ENCODE results near the gene STON1.

- TF ChIP-seq CTCF (conservative IDR thresholded peaks at IDR 0.05 in 1 of 2, IDR thresholded peaks at IDR 0.05 in 1 of 2; ENCODE audit: extremely low read depth in 1 of 2, insufficient read depth in 1 of 2, low read depth in 1 of 2, low read length in 2 of 2) = no peak
- TF ChIP-seq EZH2 (IDR thresholded peaks at IDR 0.05; ENCODE audit: borderline replicate concordance, low read length) = no peak
Observed at GRCh38 chr2:48568547-48568946, 38.6 kb downstream of the STON1 start.

All from mammary epithelial cell (primary cell).